Smooth muscle cell (in vitro differentiated cells): ENCODE measurements around the gene UBASH3B. TPM values are rescaled to one million over a fixed set of nuclear protein-coding genes. Genes with fewer than 3 reads are reported as not detected.

Source experiments
- DNase-seq: peaks from one replicate; lab custom pipeline; 2025; ENCODE audit not compliant: unreplicated experiment; lab: John Stamatoyannopoulos, UW
- H2AFZ ChIP-seq: fragments of 200-600 bp; sonication (generic); 2 replicates; pipeline ENCODE4 v1.6.0; 2016; ENCODE audit warnings: antibody characterized with exemption, low read depth, mild to moderate bottlenecking
- H3F3A ChIP-seq: fragments of 200-600 bp; sonication (generic); 2 replicates; pipeline ENCODE4 v1.6.0; 2017; ENCODE audit warnings: antibody characterized with exemption, low read depth
- H3K27ac ChIP-seq: fragments of 200-600 bp; sonication (generic); 2 replicates; pipeline ENCODE4 v1.5.1; 2016; ENCODE audit warnings: low read depth, mild to moderate bottlenecking
- H3K27me3 ChIP-seq: fragments of 200-600 bp; sonication (generic); 2 replicates; pipeline ENCODE4 v1.6.1; 2016; ENCODE audit warnings: low read depth, mild to moderate bottlenecking
- H3K36me3 ChIP-seq: fragments of 200-600 bp; sonication (generic); 2 replicates; pipeline ENCODE4 v1.5.1; 2016; ENCODE audit warnings: low read depth
- H3K4me1 ChIP-seq: fragments of 200-600 bp; sonication (generic); 2 replicates; pipeline ENCODE4 v1.5.1; 2016; ENCODE audit warnings: low read depth
- H3K4me2 ChIP-seq: fragments of 200-600 bp; sonication (generic); 2 replicates; pipeline ENCODE4 v1.6.0; 2016; ENCODE audit warnings: mild to moderate bottlenecking
- H3K4me3 ChIP-seq: fragments of 200-600 bp; sonication (generic); 2 replicates; pipeline ENCODE4 v1.5.1; 2016; ENCODE audit warnings: mild to moderate bottlenecking
- H3K79me2 ChIP-seq: fragments of 200-600 bp; sonication (generic); 2 replicates; pipeline ENCODE4 v1.6.0; 2016; ENCODE audit warnings: low read depth, mild to moderate bottlenecking
- H3K9ac ChIP-seq: fragments of 200-600 bp; sonication (generic); 2 replicates; pipeline ENCODE4 v1.6.0; 2016; ENCODE audit warnings: low read depth
- H3K9me3 ChIP-seq: fragments of 200-600 bp; sonication (generic); replicated peaks from 2 replicates; pipeline ENCODE4 v1.5.1; 2016; ENCODE audit warnings: low read depth
- H4K20me1 ChIP-seq: fragments of 200-600 bp; sonication (generic); 2 replicates; pipeline ENCODE4 v1.6.0; 2016; ENCODE audit warnings: low read depth
- WGBS: methylation state at CpG from one replicate; pipeline ENCODE4 v1.1.7; 2016; ENCODE audit warnings: low lambda C conversion rate; 5-methylcytosine and 5-hydroxymethylcytosine counted together
- polyA plus RNA-seq: library from polyadenylated mRNA; unstranded; fragments of >200 nt; fragmentation: Nextera tagmentation; extraction: Ambion mirVana; gene quantifications from 2 replicates; pipeline ENCODE4 v1.2.1, GENCODE V29; 2016
- total RNA-seq: library from RNA; depleted of rRNA; stranded (reverse); fragments of >200 nt; gene quantifications from 2 replicates; pipeline ENCODE4 v1.2.3, GENCODE V29; 2014
- TF ChIP-seq, protein P1 (sequence below): fragments of 200-600 bp; sonication (generic); IDR thresholded peaks from 2 replicates; pipeline ENCODE4 v1.5.1; 2017; ENCODE audit warnings: borderline replicate concordance, mild to moderate bottlenecking, antibody characterized with exemption; ENCODE audit not compliant: insufficient read depth, poor library complexity, severe bottlenecking

The UBASH3B gene
- total and polyA plus RNA-seq, 2 experiments from 2014 or later: 15.8 to 30.5 TPM

GRCh38 chr11:122747351-122747781 is 91.8 kb downstream of the UBASH3B start:
- TF ChIP-seq, protein P1, sequence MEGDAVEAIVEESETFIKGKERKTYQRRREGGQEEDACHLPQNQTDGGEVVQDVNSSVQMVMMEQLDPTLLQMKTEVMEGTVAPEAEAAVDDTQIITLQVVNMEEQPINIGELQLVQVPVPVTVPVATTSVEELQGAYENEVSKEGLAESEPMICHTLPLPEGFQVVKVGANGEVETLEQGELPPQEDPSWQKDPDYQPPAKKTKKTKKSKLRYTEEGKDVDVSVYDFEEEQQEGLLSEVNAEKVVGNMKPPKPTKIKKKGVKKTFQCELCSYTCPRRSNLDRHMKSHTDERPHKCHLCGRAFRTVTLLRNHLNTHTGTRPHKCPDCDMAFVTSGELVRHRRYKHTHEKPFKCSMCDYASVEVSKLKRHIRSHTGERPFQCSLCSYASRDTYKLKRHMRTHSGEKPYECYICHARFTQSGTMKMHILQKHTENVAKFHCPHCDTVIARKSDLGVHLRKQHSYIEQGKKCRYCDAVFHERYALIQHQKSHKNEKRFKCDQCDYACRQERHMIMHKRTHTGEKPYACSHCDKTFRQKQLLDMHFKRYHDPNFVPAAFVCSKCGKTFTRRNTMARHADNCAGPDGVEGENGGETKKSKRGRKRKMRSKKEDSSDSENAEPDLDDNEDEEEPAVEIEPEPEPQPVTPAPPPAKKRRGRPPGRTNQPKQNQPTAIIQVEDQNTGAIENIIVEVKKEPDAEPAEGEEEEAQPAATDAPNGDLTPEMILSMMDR: no peak
- Histone ChIP-seq H3K79me2 (peaks cover 8% of the 10 kb centered on the region), H3K27me3 (no peaks in the 10 kb centered on the region), H4K20me1 (peaks cover 11% of the 10 kb centered on the region), H3K4me1 (peaks cover 28% of the 10 kb centered on the region), H3K36me3 (no peaks in the 10 kb centered on the region), H3K9ac (no peak overlapping the region), H2AFZ (no peak overlapping the region), H3K4me2 (peak overlapping the region; percentile 15), H3K4me3 (no peak overlapping the region), H3K9me3 (no peaks in the 10 kb centered on the region), H3F3A (peaks cover 24% of the 10 kb centered on the region), H3K27ac (peak overlapping the region; percentile 63)
- DNase-seq: no peak
- WGBS: 27% methylated on average over 5 of the region's 5 CpGs

- WGBS: 20% methylated on average over 5 of the region's 5 CpGs
- H3K79me2 ChIP-seq: peaks cover 8% of the 10 kb centered on the region
- H3K4me3 ChIP-seq: no peak overlapping the region
- no peak overlapping the region for H3K9ac ChIP-seq
- no peak overlapping the region for H2AFZ ChIP-seq
- TF ChIP-seq, protein P1: no peak
- H3K27me3 ChIP-seq: no peaks in the 10 kb centered on the region
- peaks cover 21% of the 10 kb centered on the region for H3F3A ChIP-seq
- peak overlapping the region; percentile 70 for H3K27ac ChIP-seq
- no peaks in the 10 kb centered on the region for H3K9me3 ChIP-seq
- DNase-seq: no peak
- H3K36me3 ChIP-seq: no peaks in the 10 kb centered on the region
- peak overlapping the region; percentile 70 for H3K4me2 ChIP-seq
- peaks cover 28% of the 10 kb centered on the region for H3K4me1 ChIP-seq
- peaks cover 11% of the 10 kb centered on the region for H4K20me1 ChIP-seq
Measured at GRCh38 chr11:122749005-122749687, 93.6 kb downstream of the UBASH3B start.

GRCh38 chr11:122750049-122750448 is 94.5 kb downstream of the UBASH3B start:
- WGBS: 96% methylated on average over 5 of the region's 5 CpGs
- Histone ChIP-seq H3K4me1 (peaks cover 32% of the 10 kb centered on the region), H3F3A (peaks cover 21% of the 10 kb centered on the region), H3K27ac (no peak overlapping the region), H3K79me2 (peaks cover 8% of the 10 kb centered on the region), H4K20me1 (peaks cover 11% of the 10 kb centered on the region), H3K9ac (no peak overlapping the region), H3K4me2 (no peak overlapping the region), H3K36me3 (no peaks in the 10 kb centered on the region), H2AFZ (no peak overlapping the region), H3K9me3 (no peaks in the 10 kb centered on the region), H3K27me3 (no peaks in the 10 kb centered on the region), H3K4me3 (no peak overlapping the region)
- DNase-seq: no peak
- TF ChIP-seq, protein P1: no peak
